K562 (cell line): ENCODE results near the gene CPVL. TPM values are rescaled to one million over a fixed set of nuclear protein-coding genes. Genes with fewer than 3 reads are reported as not detected.

ENCODE experiments used
- ATAC-seq: fragments of 200-7000 bp; cut with Tn5 transposase; 3 replicates; pipeline ENCODE4 v1.9.1; 2020; ENCODE audit warnings: moderate library complexity
- BruUV-seq: library from RNA; stranded (reverse); fragments of 400-500 nt; replicated peaks from 2 replicates; lab custom pipeline; 2021; lab: Mats Ljungman, UMichigan
- CTCF ChIA-PET: fragments of 300-600 bp; formaldehyde crosslinking; extraction: SDS; loops from one replicate; lab custom pipeline; 2021; ENCODE audit warnings: low intra/inter-chr PET ratio; lab: Yijun Ruan, JAX
- POLR2A ChIA-PET: fragments of 300-600, 350-650 bp; sonication (Branson Sonifier 250); formaldehyde crosslinking; extraction: SDS; loops from one replicate; lab custom pipeline; 2021; ENCODE audit warnings: antibody characterized with exemption, inconsistent platforms; lab: Yijun Ruan, JAX
- DNase-seq, 4 experiments: peaks; one replicate each; pipeline versions ENCODE4 v3.0.0 to v3.0.0-alpha.2; 2011 to 2018; ENCODE audit warnings: low spot score in 3 of 4, mixed read lengths in 3 of 4; ENCODE audit errors: extremely low read depth in 1 of 4
- FAIRE-seq: peaks from 2 replicates; lab custom pipeline; 2011; peaks lifted over from hg19 to GRCh38; lab: Jason Lieb, UNC
- H2AFZ ChIP-seq: 2 replicates; pipeline ENCODE4 v1.6.0; 2011; ENCODE audit warnings: low read depth, low read length, control low read depth, inconsistent platforms
- H3K27ac ChIP-seq: fragments of 200-600 bp; 3 replicates; pipeline ENCODE4 v1.8.0; 2011; ENCODE audit warnings: low read depth, mild to moderate bottlenecking, control low read depth, inconsistent platforms, low read length, moderate library complexity, mixed read lengths; ENCODE audit errors: extremely low read depth
- H3K27me3 ChIP-seq, 2 experiments: fragments of 300-600 bp in 1 of 2; 2 replicates in 1 of 2; 3 replicates in 1 of 2; pipeline versions ENCODE4 v1.6.0 to v1.8.0; 2011; ENCODE audit warnings: inconsistent platforms in 2 of 2, low read length in 2 of 2, mild to moderate bottlenecking in 1 of 2, mixed read lengths in 1 of 2, moderate library complexity in 1 of 2; ENCODE audit not compliant: control insufficient read depth in 2 of 2, insufficient read depth in 2 of 2
- H3K36me3 ChIP-seq: fragments of 300-600 bp; 3 replicates; pipeline ENCODE4 v1.8.0; 2011; ENCODE audit warnings: mild to moderate bottlenecking, low read length, inconsistent platforms; ENCODE audit not compliant: control insufficient read depth, insufficient read depth
- H3K4me1 ChIP-seq, 2 experiments: fragments of 200-600 bp in 1 of 2; replicated peaks in 1 of 2; 2 replicates in 1 of 2; 3 replicates in 1 of 2; pipeline versions ENCODE4 v1.5.1 to v1.8.0; 2011; ENCODE audit warnings: inconsistent platforms in 2 of 2, low read length in 2 of 2, mild to moderate bottlenecking in 1 of 2, mixed read lengths in 1 of 2, moderate library complexity in 1 of 2; ENCODE audit not compliant: control insufficient read depth in 2 of 2, insufficient read depth in 2 of 2
- H3K4me2 ChIP-seq: 2 replicates; pipeline ENCODE4 v1.6.1; 2011; ENCODE audit warnings: low read length, control low read depth, inconsistent platforms, mixed read lengths; ENCODE audit not compliant: insufficient read depth
- H3K4me3 ChIP-seq: fragments of 200-600 bp; sonication (generic), shearing (Covaris generic); 2 replicates; pipeline ENCODE4 v1.5.1; 2016; ENCODE audit warnings: control low read depth, inconsistent platforms
- H3K79me2 ChIP-seq: fragments of 200-600 bp; 3 replicates; pipeline ENCODE4 v1.8.0; 2011; ENCODE audit warnings: low read length, inconsistent platforms; ENCODE audit not compliant: control insufficient read depth, insufficient read depth
- H3K9ac ChIP-seq, 2 experiments: 2 replicates each; pipeline versions ENCODE4 v1.6.0 to v1.6.1; 2011; ENCODE audit warnings: low read depth in 2 of 2, low read length in 2 of 2, control low read depth in 1 of 2, inconsistent platforms in 1 of 2, mild to moderate bottlenecking in 1 of 2, mixed read lengths in 1 of 2; ENCODE audit not compliant: insufficient read depth in 1 of 2
- H3K9me1 ChIP-seq: one replicate; pipeline ENCODE4 v1.6.0; 2011; ENCODE audit warnings: inconsistent platforms, mild to moderate bottlenecking, low read length, moderate library complexity; ENCODE audit not compliant: control insufficient read depth, insufficient read depth
- H3K9me3 ChIP-seq: replicated peaks from 2 replicates; pipeline ENCODE4 v1.5.1; 2011; ENCODE audit warnings: low read depth, low read length, inconsistent platforms; ENCODE audit not compliant: control insufficient read depth, insufficient read depth
- H4K20me1 ChIP-seq: replicated peaks from 2 replicates; pipeline ENCODE4 v1.6.1; 2011; ENCODE audit warnings: low read length, inconsistent platforms, mixed read lengths; ENCODE audit not compliant: control insufficient read depth, insufficient read depth
- BRD9 ChIP-seq: fragments of 450-650 bp; IDR thresholded peaks from 2 replicates; pipeline ENCODE4 v1.6.1; 2018; ENCODE audit warnings: low read depth; ENCODE audit not compliant: partially characterized antibody
- ESRRB ChIP-seq: fragments of 250-450 bp; sonication (Bioruptor Pico); IDR thresholded peaks from 2 replicates; pipeline ENCODE4 v1.5.0; 2020; ENCODE audit warnings: mild to moderate bottlenecking, moderate library complexity, borderline replicate concordance
- NCOR1 ChIP-seq: fragments of 450-650 bp; IDR thresholded peaks from 2 replicates; pipeline ENCODE4 v1.6.1; 2016; ENCODE audit warnings: mild to moderate bottlenecking, moderate library complexity
- NR2F6 ChIP-seq: fragments of 450-650 bp; formaldehyde crosslinking; IDR thresholded peaks from 2 replicates; pipeline ENCODE4 v1.4.0; 2020; ENCODE audit warnings: mild to moderate bottlenecking
- POLR2A ChIP-seq: fragments of 450-650 bp; conservative IDR thresholded peaks from 2 replicates; pipeline ENCODE4 v1.6.1; 2016
- RBM39 ChIP-seq: fragments of 200-400 bp; formaldehyde crosslinking; optimal IDR thresholded peaks from 2 replicates; pipeline ENCODE3; 2018; ENCODE audit warnings: low read depth, low read length
- SMARCA4 ChIP-seq: fragments of 450-650 bp; IDR thresholded peaks from 2 replicates; pipeline ENCODE4 v1.6.1; 2016
- SOX6 ChIP-seq: fragments of 450-650 bp; IDR thresholded peaks from 2 replicates; pipeline ENCODE4 v1.6.1; 2014; ENCODE audit warnings: mild to moderate bottlenecking
- TBL1XR1 ChIP-seq, 2 experiments: IDR thresholded peaks; 2 replicates each; pipeline ENCODE4 v1.6.1; 2012; ENCODE audit warnings: improper control_type of control experiment in 2 of 2, low read length in 2 of 2, mild to moderate bottlenecking in 1 of 2
- WGBS: fragments of 100-300 bp; shearing (Covaris generic); methylation state at CpG from one replicate; pipeline ENCODE4 v1.1.6; 2016; ENCODE audit warnings: low coverage, mixed read lengths; ENCODE audit not compliant: insufficient coverage; ENCODE audit errors: missing lambda C conversion rate; 5-methylcytosine and 5-hydroxymethylcytosine counted together
- in situ Hi-C: fragments of 300-500 bp; cut with MboI; formaldehyde crosslinking; loops from 4 replicates; pipeline ENCODE4 v1.15.0; 2018; ENCODE audit warnings: inconsistent platforms, mixed read lengths
- intact Hi-C: fragments of 100-400 bp; cut with micrococcal nuclease; formaldehyde crosslinking; loops from 2 replicates; pipeline ENCODE4 v1.14.2; 2022
- polyA plus RNA-seq, 8 experiments: library from polyadenylated mRNA; depleted of rRNA in 4 of 8; stranded (reverse) in 5 of 8; unstranded in 3 of 8; fragments of >200 nt; fragmentation: Nextera tagmentation in 2 of 8; fragmentation: Illumina TruSeq in 1 of 8; extraction: Ambion mirVana in 2 of 8; extraction: Trizol in 1 of 8; gene quantifications; 2 replicates each; pipeline versions ENCODE4 v1.2.1 to v1.2.3, GENCODE V29; 2011 to 2014; ENCODE audit warnings: inconsistent platforms in 1 of 8, missing spikeins in 1 of 8
- total RNA-seq, 7 experiments: library from RNA; depleted of rRNA in 6 of 7; stranded (reverse); fragments of >200 nt in 6 of 7; fragmentation: Illumina TruSeq in 2 of 7; extraction: Trizol in 2 of 7; gene quantifications; 2 replicates each; pipeline versions ENCODE4 v1.2.1 to v1.2.3, GENCODE V29; 2011 to 2021; ENCODE audit warnings: low replicate concordance in 1 of 7
- TF ChIP-seq, protein P1 (sequence below): fragments of 450-650 bp; formaldehyde crosslinking; conservative IDR thresholded peaks from 2 replicates; pipeline ENCODE4 v1.4.0; 2022; ENCODE audit warnings: mild to moderate bottlenecking, missing genetic modification characterization
- TF ChIP-seq, protein P2 (sequence below): fragments of 250-450 bp; sonication (Bioruptor Pico); IDR thresholded peaks from 2 replicates; pipeline ENCODE4 v1.8.0; 2022; ENCODE audit warnings: moderate library complexity, mild to moderate bottlenecking, inconsistent platforms
- TF ChIP-seq, protein P3 (sequence below): IDR thresholded peaks from 2 replicates; pipeline ENCODE4 v1.6.1; 2011; ENCODE audit not compliant: insufficient read length; ENCODE audit errors: extremely low read depth
- TF ChIP-seq, protein P4 (sequence below): sonication (generic); IDR thresholded peaks from 2 replicates; pipeline ENCODE4 v1.6.1; 2016
- TF ChIP-seq, protein P5 (sequence below): sonication (generic); formaldehyde crosslinking; IDR thresholded peaks from 2 replicates; pipeline ENCODE4 v1.5.0; 2020; ENCODE audit warnings: missing genetic modification reagents
- TF ChIP-seq, protein P6 (sequence below): fragments of 150-350 bp; conservative IDR thresholded peaks from 2 replicates; pipeline ENCODE4 v1.6.1; 2014; ENCODE audit warnings: low read length

Gene CPVL
- total and polyA plus RNA-seq, 9 of the 15 experiments (the other 6 are each of a cell fraction or from before 2014, with no cell fraction given), result 0.89 to 2.4 (median 1.5) TPM

DNA sequence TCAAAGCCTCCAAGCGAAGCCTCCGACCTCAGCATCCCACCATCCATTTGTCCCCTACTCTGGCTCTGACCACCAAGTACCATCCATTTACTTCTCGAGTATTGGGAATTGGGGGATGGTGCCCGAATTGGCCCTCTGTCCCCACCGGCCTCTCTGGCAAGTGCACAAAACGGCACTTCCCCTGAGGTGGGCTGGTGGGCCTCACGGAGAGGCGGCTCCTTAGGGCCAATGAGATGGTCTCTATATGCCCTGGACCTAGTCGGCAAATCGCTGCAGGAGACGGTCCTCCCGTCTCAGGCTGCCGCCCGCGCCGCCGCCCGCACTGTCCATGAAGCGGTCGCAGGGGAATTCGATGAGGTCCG lies 191.0 kb downstream of the CPVL start:
- Histone ChIP-seq H3K27ac (no peak overlapping the region), H3K9me1 (no peaks in the 10 kb centered on the region), H3K4me1 (no peaks in the 10 kb centered on the region), H3K9ac (no peak overlapping the region), H3K9me3 (no peaks in the 10 kb centered on the region), H3K79me2 (no peaks in the 10 kb centered on the region), H3K4me2 (no peak overlapping the region), H2AFZ (no peak overlapping the region), H3K4me3 (no peak overlapping the region), H3K36me3 (no peaks in the 10 kb centered on the region), H3K27me3 (no peaks in the 10 kb centered on the region), H4K20me1 (no peaks in the 10 kb centered on the region)
- DNase-seq (no peak), ATAC-seq (no peak), FAIRE-seq (no peak)
- ChIA-PET POLR2A (no interaction called here), CTCF (no interaction called here)
- intact Hi-C loops, result no loop called here
- no TSS peak for BruUV-seq
- 18% methylated on average over 10 of the region's 22 CpGs for WGBS
- in situ Hi-C loops, result no loop called here
- TF ChIP-seq ESRRB (CRISPR knock-in tag) (no peak), TBL1XR1 (IDR thresholded peaks at IDR 0.05; ENCODE audit: low read length in 2 of 2) (no peak), SOX6 (no peak), NR2F6 (no peak), BRD9 (no peak), SMARCA4 (no peak), NCOR1 (no peak), POLR2A (no peak), RBM39 (no peak)
- TF ChIP-seq, protein P1, sequence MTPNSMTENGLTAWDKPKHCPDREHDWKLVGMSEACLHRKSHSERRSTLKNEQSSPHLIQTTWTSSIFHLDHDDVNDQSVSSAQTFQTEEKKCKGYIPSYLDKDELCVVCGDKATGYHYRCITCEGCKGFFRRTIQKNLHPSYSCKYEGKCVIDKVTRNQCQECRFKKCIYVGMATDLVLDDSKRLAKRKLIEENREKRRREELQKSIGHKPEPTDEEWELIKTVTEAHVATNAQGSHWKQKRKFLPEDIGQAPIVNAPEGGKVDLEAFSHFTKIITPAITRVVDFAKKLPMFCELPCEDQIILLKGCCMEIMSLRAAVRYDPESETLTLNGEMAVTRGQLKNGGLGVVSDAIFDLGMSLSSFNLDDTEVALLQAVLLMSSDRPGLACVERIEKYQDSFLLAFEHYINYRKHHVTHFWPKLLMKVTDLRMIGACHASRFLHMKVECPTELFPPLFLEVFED (CRISPR knock-in tag), result no peak
- TF ChIP-seq, protein P2, sequence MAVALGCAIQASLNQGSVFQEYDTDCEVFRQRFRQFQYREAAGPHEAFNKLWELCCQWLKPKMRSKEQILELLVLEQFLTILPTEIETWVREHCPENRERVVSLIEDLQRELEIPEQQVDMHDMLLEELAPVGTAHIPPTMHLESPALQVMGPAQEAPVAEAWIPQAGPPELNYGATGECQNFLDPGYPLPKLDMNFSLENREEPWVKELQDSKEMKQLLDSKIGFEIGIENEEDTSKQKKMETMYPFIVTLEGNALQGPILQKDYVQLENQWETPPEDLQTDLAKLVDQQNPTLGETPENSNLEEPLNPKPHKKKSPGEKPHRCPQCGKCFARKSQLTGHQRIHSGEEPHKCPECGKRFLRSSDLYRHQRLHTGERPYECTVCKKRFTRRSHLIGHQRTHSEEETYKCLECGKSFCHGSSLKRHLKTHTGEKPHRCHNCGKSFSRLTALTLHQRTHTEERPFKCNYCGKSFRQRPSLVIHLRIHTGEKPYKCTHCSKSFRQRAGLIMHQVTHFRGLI (CRISPR knock-in tag), result no peak
- TF ChIP-seq, protein P3, sequence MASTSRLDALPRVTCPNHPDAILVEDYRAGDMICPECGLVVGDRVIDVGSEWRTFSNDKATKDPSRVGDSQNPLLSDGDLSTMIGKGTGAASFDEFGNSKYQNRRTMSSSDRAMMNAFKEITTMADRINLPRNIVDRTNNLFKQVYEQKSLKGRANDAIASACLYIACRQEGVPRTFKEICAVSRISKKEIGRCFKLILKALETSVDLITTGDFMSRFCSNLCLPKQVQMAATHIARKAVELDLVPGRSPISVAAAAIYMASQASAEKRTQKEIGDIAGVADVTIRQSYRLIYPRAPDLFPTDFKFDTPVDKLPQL, result no peak
- TF ChIP-seq, protein P4, sequence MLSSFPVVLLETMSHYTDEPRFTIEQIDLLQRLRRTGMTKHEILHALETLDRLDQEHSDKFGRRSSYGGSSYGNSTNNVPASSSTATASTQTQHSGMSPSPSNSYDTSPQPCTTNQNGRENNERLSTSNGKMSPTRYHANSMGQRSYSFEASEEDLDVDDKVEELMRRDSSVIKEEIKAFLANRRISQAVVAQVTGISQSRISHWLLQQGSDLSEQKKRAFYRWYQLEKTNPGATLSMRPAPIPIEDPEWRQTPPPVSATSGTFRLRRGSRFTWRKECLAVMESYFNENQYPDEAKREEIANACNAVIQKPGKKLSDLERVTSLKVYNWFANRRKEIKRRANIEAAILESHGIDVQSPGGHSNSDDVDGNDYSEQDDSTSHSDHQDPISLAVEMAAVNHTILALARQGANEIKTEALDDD, result no peak
- TF ChIP-seq, protein P5, sequence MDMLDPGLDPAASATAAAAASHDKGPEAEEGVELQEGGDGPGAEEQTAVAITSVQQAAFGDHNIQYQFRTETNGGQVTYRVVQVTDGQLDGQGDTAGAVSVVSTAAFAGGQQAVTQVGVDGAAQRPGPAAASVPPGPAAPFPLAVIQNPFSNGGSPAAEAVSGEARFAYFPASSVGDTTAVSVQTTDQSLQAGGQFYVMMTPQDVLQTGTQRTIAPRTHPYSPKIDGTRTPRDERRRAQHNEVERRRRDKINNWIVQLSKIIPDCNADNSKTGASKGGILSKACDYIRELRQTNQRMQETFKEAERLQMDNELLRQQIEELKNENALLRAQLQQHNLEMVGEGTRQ (CRISPR knock-in tag), result no peak
- TF ChIP-seq, protein P6, sequence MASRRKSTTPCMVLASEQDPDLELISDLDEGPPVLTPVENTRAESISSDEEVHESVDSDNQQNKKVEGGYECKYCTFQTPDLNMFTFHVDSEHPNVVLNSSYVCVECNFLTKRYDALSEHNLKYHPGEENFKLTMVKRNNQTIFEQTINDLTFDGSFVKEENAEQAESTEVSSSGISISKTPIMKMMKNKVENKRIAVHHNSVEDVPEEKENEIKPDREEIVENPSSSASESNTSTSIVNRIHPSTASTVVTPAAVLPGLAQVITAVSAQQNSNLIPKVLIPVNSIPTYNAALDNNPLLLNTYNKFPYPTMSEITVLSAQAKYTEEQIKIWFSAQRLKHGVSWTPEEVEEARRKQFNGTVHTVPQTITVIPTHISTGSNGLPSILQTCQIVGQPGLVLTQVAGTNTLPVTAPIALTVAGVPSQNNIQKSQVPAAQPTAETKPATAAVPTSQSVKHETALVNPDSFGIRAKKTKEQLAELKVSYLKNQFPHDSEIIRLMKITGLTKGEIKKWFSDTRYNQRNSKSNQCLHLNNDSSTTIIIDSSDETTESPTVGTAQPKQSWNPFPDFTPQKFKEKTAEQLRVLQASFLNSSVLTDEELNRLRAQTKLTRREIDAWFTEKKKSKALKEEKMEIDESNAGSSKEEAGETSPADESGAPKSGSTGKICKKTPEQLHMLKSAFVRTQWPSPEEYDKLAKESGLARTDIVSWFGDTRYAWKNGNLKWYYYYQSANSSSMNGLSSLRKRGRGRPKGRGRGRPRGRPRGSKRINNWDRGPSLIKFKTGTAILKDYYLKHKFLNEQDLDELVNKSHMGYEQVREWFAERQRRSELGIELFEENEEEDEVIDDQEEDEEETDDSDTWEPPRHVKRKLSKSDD, result no peak
